Heart left ventricle (tissue), 16 donors: Measurements from ENCODE around the gene CXCL16. TPM values are rescaled to one million over a fixed set of nuclear protein-coding genes. Genes with fewer than 3 reads are reported as not detected.

Experiments
- ATAC-seq, 4 donors: fragments of 200-7000 bp; cut with Tn5 transposase; one replicate each; pipeline ENCODE4 v1.9.1; 2020 to 2022; ENCODE audit warnings: moderate library complexity in 4 of 4, mild to moderate bottlenecking in 3 of 4, moderate number of reproducible peaks in 1 of 4
- DNase-seq, 5 donors: peaks; one replicate each; pipeline ENCODE4 v3.0.0-alpha.2; 2020
- H3K27ac ChIP-seq, 12 donors: fragments of 200-600 bp; sonication (generic) in 4 of 12; one replicate each; pipeline versions ENCODE4 v1.5.0 to v1.8.0; 2016 to 2022; ENCODE audit warnings: mild to moderate bottlenecking in 2 of 12
- H3K27me3 ChIP-seq, 9 donors: fragments of 200-600 bp; sonication (generic) in 2 of 9; one replicate each; pipeline versions ENCODE4 v1.5.1 to v1.8.0; 2016 to 2022; ENCODE audit warnings: mild to moderate bottlenecking in 3 of 9
- H3K36me3 ChIP-seq, 9 donors: fragments of 200-600 bp; sonication (generic) in 2 of 9; one replicate each; pipeline versions ENCODE4 v1.5.0 to v1.8.0; 2018 to 2022; ENCODE audit warnings: mild to moderate bottlenecking in 2 of 9
- H3K4me1 ChIP-seq, 12 donors: fragments of 200-600 bp; sonication (generic) in 4 of 12; one replicate each; pipeline versions ENCODE4 v1.5.0 to v1.8.0; 2016 to 2022; ENCODE audit warnings: mild to moderate bottlenecking in 3 of 12
- H3K4me3 ChIP-seq, 12 donors: fragments of 200-600 bp; sonication (generic) in 4 of 12; one replicate each; pipeline versions ENCODE4 v1.5.0 to v1.8.0; 2017 to 2022; ENCODE audit warnings: mild to moderate bottlenecking in 9 of 12, moderate library complexity in 4 of 12
- H3K9me3 ChIP-seq, 12 donors: fragments of 200-600 bp; sonication (generic) in 4 of 12; one replicate each; pipeline versions ENCODE4 v1.5.0 to v1.8.0; 2016 to 2022; ENCODE audit warnings: mild to moderate bottlenecking in 1 of 12
- POLR2A ChIP-seq, 2 donors: fragments of 450-650 bp; IDR thresholded peaks; one replicate each; pipeline ENCODE4 v1.6.1; 2017; ENCODE audit warnings: antibody characterized with exemption in 2 of 2, mild to moderate bottlenecking in 2 of 2, moderate library complexity in 2 of 2
- WGBS, 4 donors: extraction: QIAGEN DNeasy Blood & Tissue Kit in 2 of 4; methylation state at CpG; one replicate each; pipeline versions ENCODE4 v1.1.5 to v1.1.7; 2013 to 2018; 5-methylcytosine and 5-hydroxymethylcytosine counted together
- intact Hi-C, 10 donors: fragments of 100-400 bp; cut with DNase I; formaldehyde crosslinking; loops; one replicate each; pipeline versions ENCODE4 v1.11.1 to v1.14.2; 2022
- polyA plus RNA-seq, 2 donors: library from polyadenylated mRNA; stranded (reverse); fragments of 200-250 nt; gene quantifications; one replicate each; pipeline ENCODE4 v1.2.3, GENCODE V29; 2013
- total RNA-seq, 9 donors: library from RNA; depleted of rRNA in 2 of 9; stranded (reverse); fragments of >200 nt in 2 of 9; fragmentation: NEBNext Ultra II Directional in 3 of 9; extraction: Animal tissue kit (Norgen Biotek cat#: 25700) in 3 of 9; gene quantifications; one replicate each; pipeline versions ENCODE4 v1.1.0 to v1.2.4, GENCODE V29; 2016 to 2023
- TF ChIP-seq, protein P1 (sequence below), 12 donors: fragments of 200-600 bp; sonication (generic) in 4 of 12; IDR thresholded peaks; one replicate each; pipeline versions ENCODE4 v1.5.0 to v1.8.0; 2018 to 2022; ENCODE audit warnings: antibody characterized with exemption in 12 of 12, mild to moderate bottlenecking in 5 of 12
- donor health status: ischemic (EF 13 %, LVEDD 7.1; RV severe dilation, severe dysfunction).
- donor health status: healthy with polysubstance abuse.
- donor health status: DM: no; HTN: yes; CAD: no.
- donor health status: DM: no; HTN: no; CAD: no.
- donor health status: ischemic (EF 25% LVEDD 6.9; RV normal size, moderate dysfunction).
- donor health status: ischemic (EF 25% LVEDD 5.7; RV mildly dilated, moderate dysfunction).
- donor health status: healthy.
- donor health status: DM: yes; HTN: yes; CAD: no.
- donor health status: ischemic (EF 35%, LVEDD 5.7; RV mildly dilated, moderate dysfunction).
- donor health status: nonischemic (EF 11% LVEDD 7.7; RV severe dilation, severe dysfunction).
- donor health status: DM: yes; HTN: yes; CAD: no.
- donor health status: PGD.
- donor health status: ischemic (EF 29% LVEDD 5.4; RV normal size, mild dysfunction).
- donor health status: nonischemic (EF 23%, LVEDD 6.1; RV moderate dilation, normal function).

CXCL16 gene
- total and polyA plus RNA-seq, 11 donors = 1.3 to 42.5 (median 4.2) TPM

DNA sequence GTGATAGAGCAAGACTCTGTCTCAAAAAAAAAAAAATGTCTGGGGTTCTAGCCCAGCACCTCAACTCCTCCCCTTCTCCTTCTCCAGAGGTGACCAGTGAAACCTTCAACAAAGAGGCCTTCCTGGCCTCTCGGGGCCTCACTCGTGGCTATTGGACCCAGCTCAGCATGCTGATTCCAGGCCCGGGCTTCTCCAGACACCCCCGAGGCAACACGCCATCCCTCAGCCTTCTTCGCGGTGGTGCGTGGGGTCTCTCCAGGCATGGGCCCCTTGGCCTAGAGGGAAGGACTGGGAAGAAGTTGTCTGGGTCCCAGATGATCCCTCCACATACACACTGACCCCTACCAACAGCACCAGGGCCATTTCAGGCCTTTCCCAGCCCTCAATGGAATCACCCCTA is 3.5 kb upstream of the CXCL16 start:
- ATAC-seq (no peak), DNase-seq (no peak)
- intact Hi-C loops = loop anchor here in 1 of 10 donors (5.0 kb wide), 1 partner anchor 39 kb away; no protein-coding TSS in a partner anchor
- no peak for TF ChIP-seq POLR2A (IDR thresholded peaks at IDR 0.05)
- TF ChIP-seq, protein P1, sequence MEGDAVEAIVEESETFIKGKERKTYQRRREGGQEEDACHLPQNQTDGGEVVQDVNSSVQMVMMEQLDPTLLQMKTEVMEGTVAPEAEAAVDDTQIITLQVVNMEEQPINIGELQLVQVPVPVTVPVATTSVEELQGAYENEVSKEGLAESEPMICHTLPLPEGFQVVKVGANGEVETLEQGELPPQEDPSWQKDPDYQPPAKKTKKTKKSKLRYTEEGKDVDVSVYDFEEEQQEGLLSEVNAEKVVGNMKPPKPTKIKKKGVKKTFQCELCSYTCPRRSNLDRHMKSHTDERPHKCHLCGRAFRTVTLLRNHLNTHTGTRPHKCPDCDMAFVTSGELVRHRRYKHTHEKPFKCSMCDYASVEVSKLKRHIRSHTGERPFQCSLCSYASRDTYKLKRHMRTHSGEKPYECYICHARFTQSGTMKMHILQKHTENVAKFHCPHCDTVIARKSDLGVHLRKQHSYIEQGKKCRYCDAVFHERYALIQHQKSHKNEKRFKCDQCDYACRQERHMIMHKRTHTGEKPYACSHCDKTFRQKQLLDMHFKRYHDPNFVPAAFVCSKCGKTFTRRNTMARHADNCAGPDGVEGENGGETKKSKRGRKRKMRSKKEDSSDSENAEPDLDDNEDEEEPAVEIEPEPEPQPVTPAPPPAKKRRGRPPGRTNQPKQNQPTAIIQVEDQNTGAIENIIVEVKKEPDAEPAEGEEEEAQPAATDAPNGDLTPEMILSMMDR (IDR thresholded peaks at IDR 0.05) = no peak
- no peaks in the 10 kb centered on the region for H3K9me3 ChIP-seq
- H3K4me1 ChIP-seq = peaks cover 0 to 32% (median 12%) of the 10 kb centered on the region in 12 donors
- no peak overlapping the region for H3K27ac ChIP-seq
- peaks cover 0 to 38% (median 14%) of the 10 kb centered on the region in 9 donors for H3K27me3 ChIP-seq
- no peaks in the 10 kb centered on the region for H3K36me3 ChIP-seq
- 94 to 98% (median 96%) methylated on average over 5 to 8 of the region's 8 CpGs for WGBS, 4 donors
- no peak overlapping the region for H3K4me3 ChIP-seq

DNA sequence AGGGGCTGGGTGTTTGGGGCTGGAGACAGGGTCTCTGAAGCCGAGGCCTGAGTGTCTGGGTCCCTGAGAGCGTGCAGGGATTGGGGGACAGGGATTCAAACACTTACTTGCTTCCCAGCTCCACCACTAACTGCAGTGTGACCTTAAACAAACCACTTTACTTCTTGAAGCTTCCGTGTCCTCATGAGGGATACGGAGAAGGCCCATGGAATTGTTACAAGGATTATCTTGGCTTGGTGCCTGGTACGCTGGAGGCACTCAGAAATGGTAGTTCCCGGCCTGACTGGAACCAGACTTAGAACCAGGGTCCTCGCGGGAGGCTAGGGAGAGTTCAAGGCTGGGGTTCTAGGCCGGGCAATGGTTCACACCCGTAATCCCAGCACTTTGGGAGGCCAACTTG is 2.9 kb upstream of the CXCL16 start:
- intact Hi-C loops = loop anchor here in 1 of 10 donors (5.0 kb wide), 1 partner anchor 40 kb away; no protein-coding TSS in a partner anchor
- Histone ChIP-seq H3K4me3 (no peak overlapping the region), H3K27ac (no peak overlapping the region), H3K4me1 (peaks cover 0 to 26% (median 11%) of the 10 kb centered on the region in 12 donors), H3K36me3 (no peaks in the 10 kb centered on the region), H3K9me3 (no peaks in the 10 kb centered on the region), H3K27me3 (peaks cover 0 to 43% (median 14%) of the 10 kb centered on the region in 9 donors)
- no peak for TF ChIP-seq POLR2A (IDR thresholded peaks at IDR 0.05)
- TF ChIP-seq, protein P1 (IDR thresholded peaks at IDR 0.05) = no peak
- ATAC-seq = no peak
- DNase-seq = no peak
- WGBS, 4 donors = 68 to 78% (median 73%) methylated on average over 9 to 10 of the region's 10 CpGs

DNA sequence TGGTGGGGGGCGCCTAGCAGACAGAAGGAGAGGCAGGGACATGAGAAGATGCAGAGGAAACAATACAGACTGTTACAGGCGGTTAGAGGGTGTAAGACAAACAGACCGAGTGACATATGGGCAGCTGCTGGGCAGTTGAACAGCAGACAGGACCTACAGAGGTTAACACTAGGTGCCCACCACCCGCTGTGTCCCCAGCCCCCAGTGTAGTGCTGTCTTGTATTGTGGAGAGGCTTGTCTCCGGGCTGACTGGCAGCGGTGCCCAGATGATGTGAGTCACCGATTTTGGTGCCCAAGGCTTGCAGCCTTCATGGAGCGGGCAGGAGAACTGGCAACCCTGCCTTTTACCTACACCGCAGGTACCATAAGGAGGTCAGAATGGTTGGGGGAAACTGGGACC is 2.4 kb upstream of the CXCL16 start:
- no peak overlapping the region for H3K4me3 ChIP-seq

DNA sequence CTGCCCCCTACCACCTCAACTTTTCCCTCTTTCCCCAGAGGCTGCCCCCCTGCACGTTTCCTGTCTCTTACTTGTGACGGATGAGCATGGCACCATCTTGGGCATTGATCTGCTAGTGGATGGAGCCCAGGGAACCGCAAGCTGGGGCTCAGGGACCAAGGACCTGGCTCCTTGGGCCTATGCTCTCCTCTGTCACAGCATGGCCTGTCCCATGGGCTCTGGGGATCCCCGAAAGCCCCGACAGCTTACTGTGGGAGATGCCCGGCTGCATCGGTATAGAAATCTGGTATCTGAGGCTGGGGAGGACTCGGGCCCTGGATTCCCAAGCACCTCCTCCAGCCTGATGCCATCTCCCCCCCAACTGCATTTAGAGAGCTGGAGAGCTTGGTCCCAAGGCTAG is 1.8 kb upstream of the CXCL16 start:
- H3K36me3 ChIP-seq = no peaks in the 10 kb centered on the region
- intact Hi-C loops = loop anchor here in 1 of 10 donors (5.0 kb wide), 1 partner anchor 41 kb away; no protein-coding TSS in a partner anchor
- TF ChIP-seq, protein P1 (IDR thresholded peaks at IDR 0.05) = no peak
- TF ChIP-seq POLR2A (IDR thresholded peaks at IDR 0.05) = no peak
- peaks cover 0 to 26% (median 11%) of the 10 kb centered on the region in 12 donors for H3K4me1 ChIP-seq
- H3K4me3 ChIP-seq = no peak overlapping the region
- no peaks in the 10 kb centered on the region for H3K9me3 ChIP-seq
- DNase-seq = no peak
- no peak for ATAC-seq
- WGBS, 4 donors = 88 to 97% (median 96%) methylated on average over 7 to 8 of the region's 8 CpGs
- no peak overlapping the region for H3K27ac ChIP-seq
- H3K27me3 ChIP-seq = peaks cover 0 to 43% (median 14%) of the 10 kb centered on the region in 9 donors

More for the DNA sequence above, 2.4 kb upstream of the CXCL16 start:
- intact Hi-C loops = loop anchor here in 1 of 10 donors (5.0 kb wide), 1 partner anchor 40 kb away; no protein-coding TSS in a partner anchor
- Histone ChIP-seq H3K9me3 (no peaks in the 10 kb centered on the region), H3K36me3 (no peaks in the 10 kb centered on the region), H3K27me3 (peaks cover 0 to 43% (median 14%) of the 10 kb centered on the region in 9 donors), H3K4me1 (peaks cover 0 to 26% (median 11%) of the 10 kb centered on the region in 12 donors), H3K27ac (no peak overlapping the region)
- TF ChIP-seq, protein P1 (IDR thresholded peaks at IDR 0.05) = no peak
- no peak for TF ChIP-seq POLR2A (IDR thresholded peaks at IDR 0.05)
- WGBS, 4 donors = 91 to 94% (median 92%) methylated on average over 9 of the region's 9 CpGs
- ATAC-seq (no peak), DNase-seq (no peak)
